Measurements from ENCODE around the gene STX16. TPM values are rescaled to one million over a fixed set of nuclear protein-coding genes. Genes with fewer than 3 reads are reported as not detected.

Gene STX16
- total and polyA plus RNA-seq, 2 of the 13 experiments (the other 11 are each of a cell fraction or from before 2014, with no cell fraction given) = 28.0 to 72.7 TPM

DNA sequence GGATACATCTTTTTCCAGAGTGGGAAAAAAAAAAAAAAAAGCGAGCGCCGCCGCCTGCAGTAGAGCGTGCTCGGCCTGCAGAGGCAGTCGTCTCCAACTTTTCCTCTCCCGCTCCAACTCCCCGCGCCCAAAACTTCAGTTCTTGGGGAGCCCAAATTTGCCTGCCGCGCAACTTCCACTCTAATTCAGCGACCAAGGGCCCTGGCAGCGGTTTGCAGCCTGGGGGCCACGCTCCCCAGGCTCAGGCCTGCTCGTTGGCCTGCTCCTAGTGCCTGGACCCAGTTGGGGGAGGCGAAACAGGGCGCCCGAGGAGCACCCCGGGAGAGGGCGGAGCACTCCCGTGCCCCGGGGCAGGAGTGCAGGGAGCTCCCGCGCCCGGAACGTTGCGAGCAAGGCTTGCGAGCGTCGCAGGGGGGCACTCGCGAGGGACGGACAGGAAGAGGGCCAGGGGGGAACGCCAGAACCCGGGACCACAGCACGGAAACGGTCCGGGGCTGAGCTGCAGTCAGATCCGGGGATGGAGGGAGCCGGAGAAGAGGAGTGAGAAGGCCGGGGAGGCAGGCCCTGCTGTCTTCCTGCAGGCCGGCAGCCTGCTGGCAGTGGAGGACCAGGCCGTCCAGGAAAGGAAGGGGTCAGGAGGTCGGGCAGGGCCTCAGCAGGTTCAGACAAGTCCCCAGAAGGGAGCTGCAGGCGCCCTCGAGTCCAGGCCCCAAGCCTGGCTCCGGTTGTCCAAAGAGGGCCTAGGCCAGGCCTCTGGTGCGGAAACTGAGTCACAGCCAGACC lies at the start of gene STX16 (continued):
- TF ChIP-seq ZC3H13 (CRISPR knock-in tag; IDR thresholded peaks at IDR 0.05) = peak; percentile 98
- peak; percentile 52; the same call in 1 of the 2 replicates for TF ChIP-seq PPARG (CRISPR knock-in tag; conservative IDR thresholded peaks at IDR 0.05)
- TF ChIP-seq EED (CRISPR knock-in tag; IDR thresholded peaks at IDR 0.05) = peak; percentile 97
- TF ChIP-seq, protein P1, sequence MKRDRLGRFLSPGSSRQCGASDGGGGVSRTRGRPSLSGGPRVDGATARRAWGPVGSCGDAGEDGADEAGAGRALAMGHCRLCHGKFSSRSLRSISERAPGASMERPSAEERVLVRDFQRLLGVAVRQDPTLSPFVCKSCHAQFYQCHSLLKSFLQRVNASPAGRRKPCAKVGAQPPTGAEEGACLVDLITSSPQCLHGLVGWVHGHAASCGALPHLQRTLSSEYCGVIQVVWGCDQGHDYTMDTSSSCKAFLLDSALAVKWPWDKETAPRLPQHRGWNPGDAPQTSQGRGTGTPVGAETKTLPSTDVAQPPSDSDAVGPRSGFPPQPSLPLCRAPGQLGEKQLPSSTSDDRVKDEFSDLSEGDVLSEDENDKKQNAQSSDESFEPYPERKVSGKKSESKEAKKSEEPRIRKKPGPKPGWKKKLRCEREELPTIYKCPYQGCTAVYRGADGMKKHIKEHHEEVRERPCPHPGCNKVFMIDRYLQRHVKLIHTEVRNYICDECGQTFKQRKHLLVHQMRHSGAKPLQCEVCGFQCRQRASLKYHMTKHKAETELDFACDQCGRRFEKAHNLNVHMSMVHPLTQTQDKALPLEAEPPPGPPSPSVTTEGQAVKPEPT (CRISPR knock-in tag; IDR thresholded peaks at IDR 0.05; ENCODE audit: low read depth) = peak; percentile 98
- peak; percentile 98 for TF ChIP-seq FLYWCH1 (CRISPR knock-in tag; IDR thresholded peaks at IDR 0.05)
- peak; percentile 99 for TF ChIP-seq BATF2 (CRISPR knock-in tag; IDR thresholded peaks at IDR 0.05)
- TF ChIP-seq ZNF484 (CRISPR knock-in tag; IDR thresholded peaks at IDR 0.05; ENCODE audit: borderline replicate concordance, low read depth) = no peak; the same call in 1 of the 2 replicates
- peak; percentile 97 for TF ChIP-seq TBL1XR1 (IDR thresholded peaks at IDR 0.05; ENCODE audit: borderline replicate concordance, low read length, partially characterized antibody)
- TF ChIP-seq FOXA3 (CRISPR knock-in tag; IDR thresholded peaks at IDR 0.05) = peak; percentile 92
- peak; percentile 99 for TF ChIP-seq HOXA3 (CRISPR knock-in tag; IDR thresholded peaks at IDR 0.05)
- peak; percentile 100 for TF ChIP-seq PAWR (CRISPR knock-in tag; IDR thresholded peaks at IDR 0.05; ENCODE audit: borderline replicate concordance)
- peak; percentile 25; the same call in 1 of the 2 replicates for TF ChIP-seq ISX (CRISPR knock-in tag; conservative IDR thresholded peaks at IDR 0.05)
- peak; percentile 89 for TF ChIP-seq ATF3 (CRISPR knock-in tag; IDR thresholded peaks at IDR 0.05)
- TF ChIP-seq THYN1 (CRISPR knock-in tag; IDR thresholded peaks at IDR 0.05; ENCODE audit: borderline replicate concordance, low read depth) = no peak; the same call in 1 of the 2 replicates
- TF ChIP-seq, protein P2, sequence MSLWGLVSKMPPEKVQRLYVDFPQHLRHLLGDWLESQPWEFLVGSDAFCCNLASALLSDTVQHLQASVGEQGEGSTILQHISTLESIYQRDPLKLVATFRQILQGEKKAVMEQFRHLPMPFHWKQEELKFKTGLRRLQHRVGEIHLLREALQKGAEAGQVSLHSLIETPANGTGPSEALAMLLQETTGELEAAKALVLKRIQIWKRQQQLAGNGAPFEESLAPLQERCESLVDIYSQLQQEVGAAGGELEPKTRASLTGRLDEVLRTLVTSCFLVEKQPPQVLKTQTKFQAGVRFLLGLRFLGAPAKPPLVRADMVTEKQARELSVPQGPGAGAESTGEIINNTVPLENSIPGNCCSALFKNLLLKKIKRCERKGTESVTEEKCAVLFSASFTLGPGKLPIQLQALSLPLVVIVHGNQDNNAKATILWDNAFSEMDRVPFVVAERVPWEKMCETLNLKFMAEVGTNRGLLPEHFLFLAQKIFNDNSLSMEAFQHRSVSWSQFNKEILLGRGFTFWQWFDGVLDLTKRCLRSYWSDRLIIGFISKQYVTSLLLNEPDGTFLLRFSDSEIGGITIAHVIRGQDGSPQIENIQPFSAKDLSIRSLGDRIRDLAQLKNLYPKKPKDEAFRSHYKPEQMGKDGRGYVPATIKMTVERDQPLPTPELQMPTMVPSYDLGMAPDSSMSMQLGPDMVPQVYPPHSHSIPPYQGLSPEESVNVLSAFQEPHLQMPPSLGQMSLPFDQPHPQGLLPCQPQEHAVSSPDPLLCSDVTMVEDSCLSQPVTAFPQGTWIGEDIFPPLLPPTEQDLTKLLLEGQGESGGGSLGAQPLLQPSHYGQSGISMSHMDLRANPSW (CRISPR knock-in tag; IDR thresholded peaks at IDR 0.05; ENCODE audit: borderline replicate concordance) = peak; percentile 97; the same call in 1 of the 2 replicates
- TF ChIP-seq ZNF510 (CRISPR knock-in tag; IDR thresholded peaks at IDR 0.05; ENCODE audit: low read depth) = peak; percentile 98; the same call in 1 of the 2 replicates
- TF ChIP-seq, protein P3, sequence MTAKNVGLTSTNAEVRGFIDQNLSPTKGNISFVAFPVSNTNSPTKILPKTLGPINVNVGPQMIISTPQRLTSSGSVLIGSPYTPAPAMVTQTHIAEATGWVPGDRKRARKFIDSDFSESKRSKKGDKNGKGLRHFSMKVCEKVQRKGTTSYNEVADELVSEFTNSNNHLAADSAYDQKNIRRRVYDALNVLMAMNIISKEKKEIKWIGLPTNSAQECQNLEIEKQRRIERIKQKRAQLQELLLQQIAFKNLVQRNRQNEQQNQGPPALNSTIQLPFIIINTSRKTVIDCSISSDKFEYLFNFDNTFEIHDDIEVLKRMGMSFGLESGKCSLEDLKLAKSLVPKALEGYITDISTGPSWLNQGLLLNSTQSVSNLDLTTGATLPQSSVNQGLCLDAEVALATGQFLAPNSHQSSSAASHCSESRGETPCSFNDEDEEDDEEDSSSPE (CRISPR knock-in tag; IDR thresholded peaks at IDR 0.05) = peak; percentile 85
- peak; percentile 98 for TF ChIP-seq HOXA5 (CRISPR knock-in tag; IDR thresholded peaks at IDR 0.05)
- peak; percentile 99 for TF ChIP-seq ZBTB38 (CRISPR knock-in tag; IDR thresholded peaks at IDR 0.05)
- TF ChIP-seq ZNF605 (CRISPR knock-in tag; IDR thresholded peaks at IDR 0.05) = peak; percentile 99
- peak; percentile 78; the same call in 1 of the 2 replicates for TF ChIP-seq TRIM24 (CRISPR knock-in tag; IDR thresholded peaks at IDR 0.05)
- peak; percentile 98 for TF ChIP-seq DMAP1 (CRISPR knock-in tag; IDR thresholded peaks at IDR 0.05)
- peak; percentile 99 for TF ChIP-seq ZNF792 (CRISPR knock-in tag; IDR thresholded peaks at IDR 0.05)
- TF ChIP-seq ZNF589 (CRISPR knock-in tag; conservative IDR thresholded peaks at IDR 0.05) = peak; percentile 100
